ENCODE results near the gene LIPH.
"Not testable (repeated sequence)": the region's sequence is repeated elsewhere in the genome, so short reads cannot be mapped to it uniquely, and the experiment has no call there.

The LIPH gene

GRCh38 chr3:185473290-185473815, 79.0 kb downstream of the LIPH start:
- no peaks in the 10 kb centered on the region for H3K9me3 ChIP-seq (ENCODE audit: insufficient read depth, low read length)
- no peaks in the 10 kb centered on the region for H3K27me3 ChIP-seq (ENCODE audit: low read depth, low read length)
- H3K79me2 ChIP-seq (ENCODE audit: low read length): no peaks in the 10 kb centered on the region
- H4K20me1 ChIP-seq (ENCODE audit: insufficient read depth, low read length): no peaks in the 10 kb centered on the region
- H3K4me3 ChIP-seq (ENCODE audit: low read length): no peak overlapping the region
- H3K9ac ChIP-seq (ENCODE audit: low read length): no peak overlapping the region
- H3K4me1 ChIP-seq (ENCODE audit: low read length): no peaks in the 10 kb centered on the region
- no peak overlapping the region for H2AFZ ChIP-seq (ENCODE audit: low read depth, low read length)
- no peak overlapping the region for H3K27ac ChIP-seq (ENCODE audit: low read length)
- TF ChIP-seq EZH2phosphoT487 (IDR thresholded peaks at IDR 0.05; ENCODE audit: low read depth): no peak
- no peak for TF ChIP-seq CTCF (IDR thresholded peaks at IDR 0.05; ENCODE audit: low read depth, low read length)
- no peaks in the 10 kb centered on the region for H3K36me3 ChIP-seq (replicated peaks; ENCODE audit: low read depth, low read length)
- H3K4me2 ChIP-seq (ENCODE audit: low read length): no peak overlapping the region

- Histone ChIP-seq H3K27me3 (ENCODE audit: low read depth, low read length) (no peaks in the 10 kb centered on the region), H3K4me3 (ENCODE audit: low read length) (no peak overlapping the region), H2AFZ (ENCODE audit: low read depth, low read length) (no peak overlapping the region), H3K27ac (ENCODE audit: low read length) (no peak overlapping the region), H3K9me3 (ENCODE audit: insufficient read depth, low read length) (no peaks in the 10 kb centered on the region), H3K36me3 (replicated peaks; ENCODE audit: low read depth, low read length) (no peaks in the 10 kb centered on the region), H3K4me2 (ENCODE audit: low read length) (no peak overlapping the region), H4K20me1 (ENCODE audit: insufficient read depth, low read length) (no peaks in the 10 kb centered on the region), H3K9ac (ENCODE audit: low read length) (no peak overlapping the region), H3K4me1 (ENCODE audit: low read length) (peaks cover 10% of the 10 kb centered on the region), H3K79me2 (ENCODE audit: low read length) (no peaks in the 10 kb centered on the region)
- TF ChIP-seq CTCF (IDR thresholded peaks at IDR 0.05; ENCODE audit: low read depth, low read length) (no peak), EZH2phosphoT487 (IDR thresholded peaks at IDR 0.05; ENCODE audit: low read depth) (no peak)
Observed at GRCh38 chr3:185470323-185470722, 82.1 kb downstream of the LIPH start.

- Histone ChIP-seq H3K9me3 (ENCODE audit: insufficient read depth, low read length) (no peaks in the 10 kb centered on the region), H2AFZ (ENCODE audit: low read depth, low read length) (no peak overlapping the region), H3K27ac (ENCODE audit: low read length) (no peak overlapping the region), H3K4me3 (ENCODE audit: low read length) (no peak overlapping the region), H3K4me2 (ENCODE audit: low read length) (no peak overlapping the region), H4K20me1 (ENCODE audit: insufficient read depth, low read length) (no peaks in the 10 kb centered on the region), H3K9ac (ENCODE audit: low read length) (no peak overlapping the region), H3K4me1 (ENCODE audit: low read length) (peaks cover 10% of the 10 kb centered on the region), H3K27me3 (ENCODE audit: low read depth, low read length) (no peaks in the 10 kb centered on the region), H3K79me2 (ENCODE audit: low read length) (no peaks in the 10 kb centered on the region), H3K36me3 (replicated peaks; ENCODE audit: low read depth, low read length) (no peaks in the 10 kb centered on the region)
- no peak for TF ChIP-seq EZH2phosphoT487 (IDR thresholded peaks at IDR 0.05; ENCODE audit: low read depth)
- no peak for TF ChIP-seq CTCF (IDR thresholded peaks at IDR 0.05; ENCODE audit: low read depth, low read length)
Observed at GRCh38 chr3:185469542-185469941, 82.8 kb downstream of the LIPH start.

- not testable (repeated sequence) for H3K4me3 ChIP-seq (ENCODE audit: low read length); H3K9me3 ChIP-seq (ENCODE audit: insufficient read depth, low read length); H3K9ac ChIP-seq (ENCODE audit: low read length); H2AFZ ChIP-seq (ENCODE audit: low read depth, low read length); H3K36me3 ChIP-seq (replicated peaks; ENCODE audit: low read depth, low read length); H3K79me2 ChIP-seq (ENCODE audit: low read length); H3K27ac ChIP-seq (ENCODE audit: low read length); H4K20me1 ChIP-seq (ENCODE audit: insufficient read depth, low read length); H3K27me3 ChIP-seq (ENCODE audit: low read depth, low read length)
- Histone ChIP-seq H3K4me1 (ENCODE audit: low read length) (peaks cover 10% of the 10 kb centered on the region), H3K4me2 (ENCODE audit: low read length) (peak overlapping the region; percentile 60)
Observed at GRCh38 chr3:185466123-185466522, 86.3 kb downstream of the LIPH start.

DNA sequence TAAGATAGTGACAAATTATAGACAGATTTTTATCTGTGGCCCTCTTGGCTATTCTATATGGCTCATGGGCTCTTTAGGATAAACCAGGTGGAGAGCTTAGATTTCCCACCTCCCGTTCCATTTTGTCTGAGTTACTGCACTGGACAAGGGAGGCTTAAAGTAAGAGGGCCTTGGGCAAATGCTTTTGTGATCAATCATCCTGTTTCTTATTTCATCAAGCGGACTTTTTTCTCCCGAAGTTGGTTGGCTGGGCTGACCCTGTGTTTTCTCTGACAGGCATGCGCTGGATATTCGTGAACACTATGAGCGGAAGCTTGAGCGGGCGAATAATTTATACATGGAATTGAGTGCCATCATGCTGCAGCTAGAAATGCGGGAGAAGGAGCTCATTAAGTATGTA, 86.9 kb downstream of the LIPH start:
- Histone ChIP-seq H3K27ac (ENCODE audit: low read length) (no peak overlapping the region), H4K20me1 (ENCODE audit: insufficient read depth, low read length) (no peaks in the 10 kb centered on the region), H3K79me2 (ENCODE audit: low read length) (no peaks in the 10 kb centered on the region), H3K27me3 (ENCODE audit: low read depth, low read length) (no peaks in the 10 kb centered on the region), H3K4me1 (ENCODE audit: low read length) (peaks cover 10% of the 10 kb centered on the region), H3K9ac (ENCODE audit: low read length) (no peak overlapping the region), H2AFZ (ENCODE audit: low read depth, low read length) (no peak overlapping the region), H3K36me3 (replicated peaks; ENCODE audit: low read depth, low read length) (no peaks in the 10 kb centered on the region), H3K9me3 (ENCODE audit: insufficient read depth, low read length) (no peaks in the 10 kb centered on the region), H3K4me3 (ENCODE audit: low read length) (no peak overlapping the region), H3K4me2 (ENCODE audit: low read length) (peak overlapping the region; percentile 60; the same call in 1 of the 2 replicates)
- TF ChIP-seq CTCF (IDR thresholded peaks at IDR 0.05; ENCODE audit: low read depth, low read length): no peak
- no peak for TF ChIP-seq EZH2phosphoT487 (IDR thresholded peaks at IDR 0.05; ENCODE audit: low read depth)

All from OCI-LY3 (cell line).